Adrenal gland (tissue), 5 donors: Measurements from ENCODE around the gene DUSP10.

Experiments
- POLR2A ChIP-seq, 2 donors: fragments of 450-650 bp; IDR thresholded peaks; one replicate each; pipeline ENCODE4 v1.6.1; 2017; ENCODE audit warnings: antibody characterized with exemption in 2 of 2, mild to moderate bottlenecking in 2 of 2, moderate library complexity in 1 of 2
- TF ChIP-seq, protein P1 (sequence below), 6 experiments: fragments of 450-650 bp in 4 of 6; fragments of 200-600 bp in 2 of 6; sonication (generic) in 1 of 6; IDR thresholded peaks; 1 replicate in 5 of 6; 2 replicates in 1 of 6; pipeline versions ENCODE4 v1.5.1 to v1.8.0; 2016 to 2021; ENCODE audit warnings: antibody characterized with exemption in 6 of 6, mild to moderate bottlenecking in 2 of 6, moderate library complexity in 1 of 6
- donor health status: DM: no; HTN: no; CAD: no.

- TF ChIP-seq POLR2A (IDR thresholded peaks at IDR 0.05), result no peak
- TF ChIP-seq, protein P1, sequence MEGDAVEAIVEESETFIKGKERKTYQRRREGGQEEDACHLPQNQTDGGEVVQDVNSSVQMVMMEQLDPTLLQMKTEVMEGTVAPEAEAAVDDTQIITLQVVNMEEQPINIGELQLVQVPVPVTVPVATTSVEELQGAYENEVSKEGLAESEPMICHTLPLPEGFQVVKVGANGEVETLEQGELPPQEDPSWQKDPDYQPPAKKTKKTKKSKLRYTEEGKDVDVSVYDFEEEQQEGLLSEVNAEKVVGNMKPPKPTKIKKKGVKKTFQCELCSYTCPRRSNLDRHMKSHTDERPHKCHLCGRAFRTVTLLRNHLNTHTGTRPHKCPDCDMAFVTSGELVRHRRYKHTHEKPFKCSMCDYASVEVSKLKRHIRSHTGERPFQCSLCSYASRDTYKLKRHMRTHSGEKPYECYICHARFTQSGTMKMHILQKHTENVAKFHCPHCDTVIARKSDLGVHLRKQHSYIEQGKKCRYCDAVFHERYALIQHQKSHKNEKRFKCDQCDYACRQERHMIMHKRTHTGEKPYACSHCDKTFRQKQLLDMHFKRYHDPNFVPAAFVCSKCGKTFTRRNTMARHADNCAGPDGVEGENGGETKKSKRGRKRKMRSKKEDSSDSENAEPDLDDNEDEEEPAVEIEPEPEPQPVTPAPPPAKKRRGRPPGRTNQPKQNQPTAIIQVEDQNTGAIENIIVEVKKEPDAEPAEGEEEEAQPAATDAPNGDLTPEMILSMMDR (IDR thresholded peaks at IDR 0.05), result no peak
These were observed 32.0 kb downstream of the DUSP10 start for GRCh38 chr1:221709854-221710253.
